T-cell (primary cell): ENCODE data around the gene EDEM1. TPM values are rescaled to one million over a fixed set of nuclear protein-coding genes. Genes with fewer than 3 reads are reported as not detected.

Source experiments
- ATAC-seq, 4 experiments: fragments of 200-7000 bp in 3 of 4; fragments of 150-1000 bp in 1 of 4; cut with Tn5 transposase; replicated peaks in 1 of 4; 1 replicate in 3 of 4; 2 replicates in 1 of 4; pipeline ENCODE4 v1.10.0; 2021; ENCODE audit warnings: moderate library complexity in 3 of 4, mild to moderate bottlenecking in 2 of 4, moderate number of reproducible peaks in 1 of 4
- CTCF ChIA-PET, 2 donors: fragments of 300-600 bp; sonication (Branson Sonifier 250); formaldehyde crosslinking; loops; one replicate each; lab custom pipeline; 2022; ENCODE audit warnings: antibody characterized with exemption in 2 of 2; lab: Charles Lee
- POLR2A ChIA-PET, 2 donors: fragments of 300-600 bp; sonication (Branson Sonifier 250); formaldehyde crosslinking; loops; one replicate each; lab custom pipeline; 2022; ENCODE audit warnings: antibody characterized with exemption in 2 of 2; lab: Charles Lee
- DNase-seq, 35 experiments: peaks; one replicate each; pipeline versions ENCODE4 v3.0.0 to v3.0.0-alpha.2; 2013 to 2023
- H3K27ac ChIP-seq: one replicate; pipeline ENCODE4 v1.5.1; 2013; ENCODE audit warnings: low read length
- H3K27me3 ChIP-seq, 2 experiments: replicated peaks in 1 of 2; 1 replicate in 1 of 2; 2 replicates in 1 of 2; pipeline versions ENCODE4 v1.6.1 to v1.7.0; 2013; ENCODE audit warnings: low read length in 1 of 2, mixed read lengths in 1 of 2; ENCODE audit not compliant: control insufficient read depth in 2 of 2, insufficient read depth in 2 of 2; ENCODE audit errors: extremely low read depth in 1 of 2
- H3K36me3 ChIP-seq, 2 donors: 1 replicate in 1 of 2; 2 replicates in 1 of 2; pipeline versions ENCODE4 v1.6.1 to v1.7.0; 2013; ENCODE audit warnings: low read length in 1 of 2; ENCODE audit not compliant: control insufficient read depth in 2 of 2, insufficient read depth in 1 of 2; ENCODE audit errors: extremely low read depth in 1 of 2
- H3K4me1 ChIP-seq, 2 experiments: 1 replicate in 1 of 2; 2 replicates in 1 of 2; pipeline versions ENCODE4 v1.6.1 to v1.7.0; 2013; ENCODE audit warnings: low read length in 2 of 2, mixed read lengths in 1 of 2; ENCODE audit not compliant: insufficient read depth in 2 of 2, control insufficient read depth in 1 of 2; ENCODE audit errors: extremely low read depth in 1 of 2
- H3K4me3 ChIP-seq, 2 donors: 1 replicate in 1 of 2; 2 replicates in 1 of 2; pipeline versions ENCODE4 v1.5.1 to v1.7.0; 2013; ENCODE audit warnings: mild to moderate bottlenecking in 2 of 2, low read length in 1 of 2, moderate library complexity in 1 of 2; ENCODE audit not compliant: control insufficient read depth in 1 of 2; ENCODE audit errors: extremely low read depth in 1 of 2
- H3K9me3 ChIP-seq: 2 replicates; pipeline ENCODE4 v1.7.0; 2013
- H3K27ac Mint-ChIP-seq, 2 donors: one replicate each; pipeline ENCODE4 v1.8.0; 2020 to 2021; ENCODE audit warnings: mild to moderate bottlenecking in 2 of 2, mixed read lengths in 2 of 2
- H3K27me3 Mint-ChIP-seq, 2 donors: one replicate each; pipeline ENCODE4 v1.8.0; 2021 to 2022; ENCODE audit warnings: mixed read lengths in 2 of 2
- H3K36me3 Mint-ChIP-seq: one replicate; pipeline ENCODE4 v1.8.0; 2021; ENCODE audit warnings: mixed read lengths
- H3K4me1 Mint-ChIP-seq, 3 donors: one replicate each; pipeline ENCODE4 v1.8.0; 2020 to 2022; ENCODE audit warnings: mixed read lengths in 3 of 3, mild to moderate bottlenecking in 1 of 3
- H3K4me3 Mint-ChIP-seq, 3 donors: one replicate each; pipeline ENCODE4 v1.8.0; 2020 to 2022; ENCODE audit warnings: mild to moderate bottlenecking in 3 of 3, mixed read lengths in 3 of 3, moderate library complexity in 3 of 3
- H3K9me3 Mint-ChIP-seq, 3 donors: one replicate each; pipeline ENCODE4 v1.8.0; 2020 to 2022; ENCODE audit warnings: mixed read lengths in 3 of 3
- WGBS: methylation state at CpG from one replicate; pipeline ENCODE4 v1.1.5; 2013; ENCODE audit warnings: missing lambda C conversion rate; ENCODE audit not compliant: insufficient coverage; 5-methylcytosine and 5-hydroxymethylcytosine counted together
- total RNA-seq, 35 experiments: library from RNA in 6 of 35; stranded (reverse) in 6 of 35; fragments of 120-200 nt in 1 of 35; gene quantifications; one replicate each; pipeline versions ENCODE4 v1.2.1 to v1.2.4 and lab custom pipeline; 2013 to 2026

Gene EDEM1
- 100 to 1,000 TPM in 4 of 5 donors, 10 to 100 TPM in 1; 92.6 to 138 (median 113) TPM for total RNA-seq
- total RNA-seq (2013) = 78.9 TPM
- 227 to 491 (median 300) reads per million in 29 experiments for total RNA-seq (lab: John Stamatoyannopoulos, UW)

DNA sequence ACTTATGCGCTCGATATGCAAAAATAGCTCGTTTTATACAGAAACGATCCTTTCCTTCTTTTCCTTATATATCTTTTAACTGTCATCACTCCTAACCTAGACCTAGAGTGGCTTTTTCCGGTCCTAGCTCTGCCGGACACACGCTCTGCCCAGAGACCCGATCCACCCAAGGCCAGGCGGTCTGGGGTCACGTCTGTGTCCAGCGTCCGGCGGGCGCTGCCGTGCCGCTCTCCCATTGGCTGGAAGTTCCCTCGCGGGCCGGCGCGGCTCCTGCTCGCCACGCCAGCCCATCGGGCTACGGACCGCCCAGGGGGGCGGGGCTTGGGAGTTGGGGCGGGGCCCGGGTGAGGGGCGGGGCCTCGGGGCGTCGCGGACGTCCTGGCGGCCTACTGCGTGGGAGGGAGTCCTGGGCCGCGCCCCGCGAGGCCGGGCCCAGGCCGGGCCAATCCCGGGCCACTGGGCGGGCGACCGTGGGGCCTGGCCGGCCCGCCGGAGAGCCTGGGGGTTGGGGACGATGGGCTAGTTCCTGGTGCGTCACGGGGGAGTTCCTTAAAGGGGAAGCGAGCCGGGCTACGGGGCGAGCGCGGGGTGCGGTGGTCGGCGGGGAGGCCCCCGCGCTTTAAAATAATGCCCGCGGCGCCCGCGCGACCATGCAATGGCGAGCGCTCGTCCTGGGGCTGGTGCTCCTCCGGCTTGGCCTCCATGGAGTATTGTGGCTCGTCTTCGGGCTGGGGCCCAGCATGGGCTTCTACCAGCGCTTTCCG lies at the start of gene EDEM1:
Gene EDEM1 (plus strand): TSS at position 552 of the 764 bp plus-strand sequence. CDS start 99 bp downstream, at position 651.
- H3K27ac Mint-ChIP-seq = peak within 1 kb of the TSS; percentile 99 to 100

DNA sequence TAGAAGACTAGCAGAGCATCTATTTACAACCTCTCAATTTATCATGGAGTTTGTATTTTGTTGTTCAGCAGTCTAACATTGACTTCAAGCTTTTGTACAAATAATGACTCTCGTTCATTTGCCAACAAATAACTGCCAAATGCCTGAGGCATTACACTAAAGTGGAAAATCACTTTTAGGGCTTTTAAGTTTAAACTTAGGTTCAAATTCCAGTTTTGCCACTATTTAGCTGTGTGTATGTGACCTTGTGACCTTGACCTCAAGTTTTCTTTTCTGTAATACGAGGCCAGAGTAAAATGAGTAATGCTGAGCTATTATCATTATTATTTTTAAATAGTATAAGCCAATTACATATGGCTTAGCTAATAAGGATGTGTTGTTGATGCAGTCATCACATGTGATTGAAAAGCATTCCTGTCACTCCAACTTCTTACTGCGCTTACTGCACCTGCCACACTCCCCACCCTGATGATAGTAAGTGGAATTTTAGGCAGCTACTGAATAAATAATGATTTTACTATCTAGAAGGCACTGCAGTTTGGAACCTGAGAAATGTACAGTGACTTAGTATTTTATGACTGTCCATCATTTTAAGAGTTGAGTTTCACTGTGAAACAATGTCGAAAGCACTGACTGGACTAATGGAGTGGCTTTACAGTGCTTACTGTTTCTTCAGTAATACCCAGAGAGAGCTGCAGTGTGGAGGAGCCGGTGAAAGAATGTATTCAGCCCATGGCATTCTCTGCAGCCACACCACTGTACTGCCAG lies 49.1 kb upstream of the EDEM1 start:
- DNase-seq (no peak), ATAC-seq (no peak)
- Mint-ChIP-seq H3K4me1 (peaks cover 74 to 78% (median 75%) of the 10 kb centered on the region in 3 donors), H3K27me3 (no peaks in the 10 kb centered on the region), H3K4me3 (no peak overlapping the region), H3K27ac (peak overlapping the region; percentile 81 to 83), H3K36me3 (peaks cover 27% of the 10 kb centered on the region), H3K9me3 (no peaks in the 10 kb centered on the region)
- Histone ChIP-seq H3K9me3 (no peaks in the 10 kb centered on the region), H3K27ac (no peak overlapping the region), H3K4me1 (peaks cover 4 to 12% of the 10 kb centered on the region in 2 experiments), H3K27me3 (no peaks in the 10 kb centered on the region), H3K36me3 (peaks cover 4 to 12% of the 10 kb centered on the region in 2 donors), H3K4me3 (no peak overlapping the region)
- WGBS = 100% methylated on average over 1 of the region's 5 CpGs
- ChIA-PET CTCF (interaction anchor here (0.7 to 1.0 kb wide), 4 partner anchors 15 to 427 kb away, joined by 3 to 4 read pairs (median 4); no protein-coding TSS in a partner anchor), POLR2A (interaction anchor here (0.5 to 0.6 kb wide), 3 partner anchors 13 to 161 kb away, joined by 3 to 8 read pairs (median 4); no protein-coding TSS in a partner anchor)

More for the DNA sequence above, at the start of gene EDEM1:
- H3K4me3 ChIP-seq = peak within 1 kb of the TSS; percentile 76 to 86
- ChIA-PET CTCF (interaction anchor here in 1 of 2 donors (1.1 to 3.7 kb wide), 2 partner anchors 10 to 20 kb away, joined by 3 to 23 read pairs; no protein-coding TSS in a partner anchor), POLR2A (interaction anchor here (0.6 to 2.5 kb wide), 5 partner anchors 10 to 480 kb away, joined by 3 to 26 read pairs (median 3); no protein-coding TSS in a partner anchor)
- no peaks in the 10 kb centered on the region for H3K36me3 ChIP-seq
- H3K4me1 ChIP-seq = peaks cover 15 to 25% of the 10 kb centered on the region in 2 experiments
- Mint-ChIP-seq H3K27me3 (no peaks in the 10 kb centered on the region), H3K4me3 (peak within 1 kb of the TSS; percentile 94 to 99 (median 98)), H3K36me3 (peaks cover 14% of the 10 kb centered on the region), H3K4me1 (peaks cover 35 to 40% (median 37%) of the 10 kb centered on the region in 3 donors), H3K9me3 (no peaks in the 10 kb centered on the region)
- ATAC-seq (peak; percentile 88 to 90 (median 88)), DNase-seq (peak; percentile 76 to 99 (median 88))
- no peaks in the 10 kb centered on the region for H3K9me3 ChIP-seq
- H3K27ac ChIP-seq = peak within 1 kb of the TSS; percentile 96
- WGBS = under 1% methylated on average over 67 of the region's 78 CpGs
- no peaks in the 10 kb centered on the region for H3K27me3 ChIP-seq

- Mint-ChIP-seq H3K4me1 (peaks cover 68 to 83% (median 81%) of the 10 kb centered on the region in 3 donors), H3K27me3 (no peaks in the 10 kb centered on the region), H3K36me3 (peaks cover 42% of the 10 kb centered on the region), H3K27ac (no peak overlapping the region), H3K4me3 (no peak overlapping the region), H3K9me3 (peaks cover 0 to 5% (median 0%) of the 10 kb centered on the region in 3 donors)
- H3K4me1 ChIP-seq = peaks cover 4 to 12% of the 10 kb centered on the region in 2 experiments
- no peak for ATAC-seq
- no peak overlapping the region for H3K27ac ChIP-seq
- peaks cover 4 to 14% of the 10 kb centered on the region in 2 donors for H3K36me3 ChIP-seq
- H3K27me3 ChIP-seq = no peaks in the 10 kb centered on the region
- ChIA-PET POLR2A (no interaction called here), CTCF (interaction anchor here in 1 of 2 donors (0.6 kb wide), 1 partner anchor 266 kb away, joined by 3 read pairs; no protein-coding TSS in a partner anchor)
- H3K9me3 ChIP-seq = no peaks in the 10 kb centered on the region
- H3K4me3 ChIP-seq = no peak overlapping the region
- WGBS = 100% methylated on average over 1 of the region's 4 CpGs
- no peak for DNase-seq
These were observed 47.3 kb upstream of the EDEM1 start for GRCh38 chr3:5140230-5140621.

GRCh38 chr3:5140839-5141238 lies 46.7 kb upstream of the EDEM1 start:
- ATAC-seq (no peak), DNase-seq (no peak)
- H3K27ac ChIP-seq = no peak overlapping the region
- Mint-ChIP-seq H3K9me3 (peaks cover 0 to 8% (median under 1%) of the 10 kb centered on the region in 3 donors), H3K36me3 (peaks cover 48% of the 10 kb centered on the region), H3K4me3 (no peak overlapping the region), H3K27ac (no peak overlapping the region), H3K4me1 (peaks cover 73 to 89% (median 87%) of the 10 kb centered on the region in 3 donors), H3K27me3 (no peaks in the 10 kb centered on the region)
- H3K9me3 ChIP-seq = no peaks in the 10 kb centered on the region
- H3K27me3 ChIP-seq = no peaks in the 10 kb centered on the region
- peaks cover 4 to 15% of the 10 kb centered on the region in 2 donors for H3K36me3 ChIP-seq
- WGBS = no CpG with 5 or more reads among the region's 6 CpGs
- ChIA-PET POLR2A (no interaction called here), CTCF (no interaction called here)
- H3K4me1 ChIP-seq = peaks cover 4 to 12% of the 10 kb centered on the region in 2 experiments
- H3K4me3 ChIP-seq = no peak overlapping the region

DNA sequence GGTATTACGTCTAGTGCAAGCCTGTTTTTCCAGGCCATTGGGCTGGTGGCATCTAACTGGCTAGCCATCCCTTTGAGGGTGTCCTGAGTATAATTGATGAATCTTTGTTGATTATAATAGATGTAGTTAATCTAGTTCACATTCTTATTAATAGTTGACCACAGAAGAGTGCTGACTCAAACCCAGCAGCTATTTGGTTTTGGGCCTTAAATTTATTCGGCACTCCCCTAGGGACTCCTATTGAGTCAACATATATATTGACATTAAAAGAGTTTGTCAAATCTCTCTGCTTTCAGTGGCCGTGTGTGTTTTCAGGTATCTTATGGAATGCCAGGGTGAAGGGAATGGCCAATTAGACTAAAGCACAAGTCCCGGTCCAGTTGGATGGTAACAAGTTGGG lies 45.7 kb upstream of the EDEM1 start:
- no peak overlapping the region for H3K27ac ChIP-seq
- DNase-seq (no peak), ATAC-seq (no peak)
- Mint-ChIP-seq H3K27me3 (no peaks in the 10 kb centered on the region), H3K36me3 (peaks cover 57% of the 10 kb centered on the region), H3K4me3 (no peak overlapping the region), H3K9me3 (peaks cover 3 to 16% (median 4%) of the 10 kb centered on the region in 3 donors), H3K4me1 (peaks cover 68 to 84% (median 79%) of the 10 kb centered on the region in 3 donors), H3K27ac (no peak overlapping the region)
- H3K4me1 ChIP-seq = peaks cover 4 to 9% of the 10 kb centered on the region in 2 experiments
- H3K36me3 ChIP-seq = peaks cover 4 to 15% of the 10 kb centered on the region in 2 donors
- no peak overlapping the region for H3K4me3 ChIP-seq
- no peaks in the 10 kb centered on the region for H3K27me3 ChIP-seq
- WGBS = no CpG with 5 or more reads among the region's 4 CpGs
- POLR2A ChIA-PET = no interaction called here
- H3K9me3 ChIP-seq = peaks cover 3% of the 10 kb centered on the region
- CTCF ChIA-PET = no interaction called here

GRCh38 chr3:5143464-5143863 lies 44.0 kb upstream of the EDEM1 start:
- 100% methylated on average over 1 of the region's 4 CpGs for WGBS
- Histone ChIP-seq H3K27me3 (no peaks in the 10 kb centered on the region), H3K36me3 (peaks cover 4 to 15% of the 10 kb centered on the region in 2 donors), H3K4me3 (no peak overlapping the region), H3K27ac (no peak overlapping the region), H3K4me1 (peaks cover 4 to 6% of the 10 kb centered on the region in 2 experiments), H3K9me3 (peaks cover 3% of the 10 kb centered on the region)
- POLR2A ChIA-PET = no interaction called here
- ATAC-seq (no peak), DNase-seq (no peak)
- Mint-ChIP-seq H3K9me3 (peaks cover 4 to 26% (median 9%) of the 10 kb centered on the region in 3 donors), H3K36me3 (peaks cover 72% of the 10 kb centered on the region), H3K27ac (no peak overlapping the region), H3K27me3 (no peaks in the 10 kb centered on the region), H3K4me3 (no peak overlapping the region), H3K4me1 (peaks cover 66 to 87% (median 82%) of the 10 kb centered on the region in 3 donors)
- CTCF ChIA-PET = no interaction called here
